GM12892 (cell line): ENCODE results near the gene IRF6.

Source experiments
- POLR2A ChIP-seq: IDR thresholded peaks from 2 replicates; pipeline ENCODE4 v1.6.1; 2011; ENCODE audit warnings: low read depth, low read length, control low read depth
- POLR2AphosphoS5 ChIP-seq: IDR thresholded peaks from 2 replicates; pipeline ENCODE4 v1.6.1; 2011; ENCODE audit warnings: low read depth, low read length, control low read depth
- TAF1 ChIP-seq: IDR thresholded peaks from 2 replicates; pipeline ENCODE4 v1.6.1; 2011; ENCODE audit warnings: low read depth, mild to moderate bottlenecking, control low read depth, low read length, borderline replicate concordance

- no peak for TF ChIP-seq POLR2A
- no peak for TF ChIP-seq POLR2AphosphoS5
- no peak for TF ChIP-seq TAF1
Measured at GRCh38 chr1:209823143-209824041, 17.4 kb upstream of the IRF6 start.
